HG03565 (cell line): Measurements from ENCODE around the gene MPPED1.

ENCODE experiments used
- ATAC-seq: cut with Tn5 transposase; IDR thresholded peaks from one replicate; pipeline ENCODE4 v1.9.1; 2021; ENCODE audit warnings: mild to moderate bottlenecking, moderate library complexity; ENCODE audit not compliant: unreplicated experiment

MPPED1 gene

GRCh38 chr22:43491177-43491576, 79.4 kb downstream of the MPPED1 start:
- no peak for ATAC-seq

- ATAC-seq: no peak
Measured at GRCh38 chr22:43491737-43492136, 79.9 kb downstream of the MPPED1 start.

GRCh38 chr22:43493297-43493696, 81.5 kb downstream of the MPPED1 start:
- no peak for ATAC-seq

DNA sequence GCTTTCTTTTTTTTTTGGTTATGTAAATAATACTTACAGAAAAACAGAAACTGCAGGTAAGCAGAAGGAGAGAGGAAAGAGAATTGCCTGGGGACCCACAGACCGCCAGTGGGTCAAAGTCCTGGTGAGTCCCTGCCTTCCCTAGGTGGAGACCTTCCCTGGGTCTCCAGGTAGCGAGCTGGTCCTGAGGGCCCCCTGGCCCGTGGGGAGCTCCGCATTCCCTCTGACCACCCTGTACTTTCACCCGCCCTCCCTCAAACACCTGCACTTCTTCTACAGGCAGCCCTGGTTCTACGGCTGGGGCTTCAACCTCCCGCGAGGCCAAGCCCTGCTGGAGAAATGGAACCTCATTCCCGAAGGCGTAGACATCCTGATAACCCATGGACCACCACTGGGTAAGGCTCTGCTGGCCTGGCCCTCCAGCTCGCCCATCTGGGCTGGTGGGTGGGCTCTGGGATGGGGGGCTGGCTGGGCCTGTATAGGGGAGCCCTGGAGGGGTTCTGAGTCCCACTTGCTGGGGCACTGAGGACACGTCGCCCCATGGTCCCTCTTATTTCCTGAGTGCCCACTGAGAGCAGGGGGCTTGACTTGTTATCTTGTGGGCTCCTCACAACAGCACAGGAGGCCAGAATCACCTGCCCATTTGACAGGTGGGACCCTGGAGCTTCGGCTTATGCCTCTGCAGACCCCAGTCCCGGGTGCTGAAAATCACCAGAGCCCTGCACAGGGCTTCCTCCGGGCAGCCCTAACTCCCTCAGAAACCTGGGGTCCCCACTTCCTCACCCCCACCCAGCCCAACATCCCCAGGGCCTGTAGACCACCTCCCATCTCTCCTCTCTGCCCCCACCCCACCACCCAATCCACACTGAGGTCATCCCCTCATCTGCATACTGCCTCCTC, 86.4 kb downstream of the MPPED1 start:
- ATAC-seq: no peak

DNA sequence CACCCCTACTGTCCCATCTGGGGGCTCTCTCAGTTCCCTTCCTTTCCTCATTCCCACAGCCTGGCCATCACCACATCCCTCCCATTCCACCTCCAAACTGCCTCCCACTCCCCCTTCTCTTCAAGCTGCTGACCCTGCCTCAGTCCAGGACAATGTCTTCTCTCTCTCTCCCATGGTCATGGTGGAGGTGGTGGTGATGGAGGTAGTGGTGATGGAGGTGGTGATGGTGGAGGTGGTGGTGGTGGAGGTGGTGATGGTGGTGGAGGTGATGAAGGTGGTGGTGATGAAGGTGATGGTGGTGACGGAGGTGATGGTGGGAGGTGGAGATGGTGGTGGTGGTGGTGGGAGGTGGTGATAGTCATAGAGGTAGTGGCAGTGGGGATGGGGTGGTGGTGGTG, 87.0 kb downstream of the MPPED1 start:
- ATAC-seq: no peak

DNA sequence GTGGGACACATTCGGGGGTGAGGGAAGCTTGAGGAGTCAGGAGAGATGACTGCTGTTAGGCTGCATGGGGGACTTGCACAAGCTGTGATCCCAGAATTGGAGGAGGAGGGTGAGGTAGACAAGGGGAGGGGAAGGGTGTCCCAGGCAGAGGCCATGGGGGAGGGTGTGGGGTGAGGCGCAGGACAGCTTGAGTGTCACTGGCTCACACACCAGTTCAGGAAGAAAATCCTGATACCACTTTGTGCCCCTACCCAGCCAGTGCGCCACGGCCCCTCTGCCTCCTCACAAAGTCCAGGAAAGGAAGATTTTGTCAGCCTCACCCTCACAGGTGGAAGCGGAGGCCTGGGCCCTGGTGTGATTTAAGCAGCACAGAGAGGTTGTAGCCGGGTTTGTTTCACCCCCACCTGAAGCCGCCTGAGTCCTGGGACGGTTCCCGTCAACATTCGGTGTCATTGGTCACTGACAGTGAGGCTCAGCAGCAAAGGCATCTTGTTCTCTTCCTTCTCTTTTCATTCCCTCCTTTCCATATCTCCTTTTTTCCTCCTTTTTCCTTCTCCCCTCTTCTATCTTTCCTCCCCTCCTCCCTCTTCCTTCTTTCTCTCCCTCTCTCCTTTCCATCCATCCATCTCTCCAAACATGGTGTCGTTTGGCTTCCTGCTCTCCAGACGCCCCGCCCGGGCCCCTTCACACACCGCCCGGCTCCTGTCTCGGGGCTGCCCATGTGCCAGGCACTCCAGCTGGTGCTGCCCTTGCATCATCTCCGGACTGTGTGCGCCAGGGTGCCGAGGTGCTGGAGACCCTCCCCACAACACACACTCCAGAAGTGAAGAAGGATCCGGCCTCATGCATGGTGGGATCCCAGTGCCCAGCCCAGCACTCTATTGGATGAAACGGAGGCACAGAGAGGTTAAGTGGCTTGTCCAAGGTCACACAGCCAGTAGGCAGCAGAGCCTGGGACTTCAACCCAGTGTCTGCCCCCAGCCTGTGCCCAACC, 89.3 kb downstream of the MPPED1 start:
- no peak for ATAC-seq

- ATAC-seq: no peak
Measured at GRCh38 chr22:43501878-43502277, 90.1 kb downstream of the MPPED1 start.

DNA sequence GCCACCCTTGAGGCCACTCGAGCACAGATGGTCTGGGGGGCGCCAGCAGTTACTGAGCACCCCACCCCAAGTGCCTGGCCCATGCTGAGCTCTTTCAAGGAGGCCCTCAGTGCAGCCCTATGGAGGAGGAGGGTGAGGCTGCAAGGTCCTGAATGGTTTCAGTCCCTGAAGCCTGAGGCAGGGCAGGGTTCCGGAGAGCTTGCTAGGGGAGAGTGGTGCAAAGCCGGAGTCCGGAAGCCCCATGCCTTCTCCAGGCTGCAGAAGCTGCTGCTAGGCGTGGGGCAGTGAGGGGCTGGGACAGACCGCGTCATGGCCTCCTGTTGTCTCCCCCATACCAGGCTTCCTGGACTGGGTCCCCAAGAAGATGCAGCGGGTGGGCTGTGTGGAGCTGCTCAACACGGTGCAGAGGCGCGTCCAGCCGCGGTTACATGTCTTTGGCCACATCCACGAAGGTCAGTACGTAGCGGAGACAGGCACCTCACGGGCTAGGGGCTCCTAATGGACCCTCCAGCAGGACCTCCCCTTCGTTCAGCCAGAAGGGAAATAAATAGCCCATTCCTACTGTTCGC, 90.6 kb downstream of the MPPED1 start:
- no peak for ATAC-seq

- no peak for ATAC-seq
Measured at GRCh38 chr22:43504068-43504467, 92.3 kb downstream of the MPPED1 start.

DNA sequence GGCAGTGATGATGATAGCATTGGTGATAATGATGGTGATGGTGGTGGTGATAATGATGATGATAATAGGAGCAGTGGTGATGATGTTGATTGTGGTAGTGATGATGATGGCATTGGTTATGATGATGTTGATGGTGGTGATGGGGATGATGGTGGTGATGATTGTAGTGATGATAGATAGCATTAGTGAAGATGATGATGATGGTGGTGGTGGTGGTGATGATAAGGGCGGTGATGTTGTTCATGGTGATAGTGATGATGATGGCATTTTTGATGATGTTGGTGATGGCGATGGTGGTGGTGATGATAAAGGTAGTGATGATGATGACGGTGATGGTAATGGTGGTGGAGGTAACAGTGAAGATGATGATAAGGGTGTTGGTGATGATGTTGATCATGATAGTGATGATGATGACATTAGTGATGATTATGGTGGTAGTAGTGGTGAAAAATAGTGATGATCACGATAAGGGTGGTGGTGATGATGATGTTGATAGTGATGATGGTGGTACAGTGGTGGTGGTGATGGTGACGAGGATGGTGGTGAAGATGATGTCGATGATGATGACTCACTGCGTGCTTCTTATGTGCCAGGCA, 93.0 kb downstream of the MPPED1 start:
- ATAC-seq: no peak

DNA sequence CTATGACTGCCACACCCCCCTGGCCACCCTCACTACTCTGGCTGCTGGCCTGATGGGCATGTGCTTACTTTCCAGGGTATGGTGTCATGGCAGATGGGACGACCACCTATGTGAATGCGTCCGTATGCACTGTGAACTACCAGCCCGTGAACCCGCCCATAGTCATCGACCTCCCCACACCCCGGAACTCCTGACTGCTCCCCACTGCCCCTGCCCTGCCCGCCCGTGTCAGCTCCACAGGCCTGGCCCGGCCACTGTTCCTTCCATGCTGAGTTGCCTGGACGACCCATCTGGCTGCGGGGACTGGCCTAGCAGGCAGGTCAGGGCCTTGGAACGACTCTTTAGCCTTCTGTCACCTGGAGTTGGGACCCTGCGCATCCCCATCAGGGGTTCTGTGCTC, 93.6 kb downstream of the MPPED1 start:
- no peak for ATAC-seq

DNA sequence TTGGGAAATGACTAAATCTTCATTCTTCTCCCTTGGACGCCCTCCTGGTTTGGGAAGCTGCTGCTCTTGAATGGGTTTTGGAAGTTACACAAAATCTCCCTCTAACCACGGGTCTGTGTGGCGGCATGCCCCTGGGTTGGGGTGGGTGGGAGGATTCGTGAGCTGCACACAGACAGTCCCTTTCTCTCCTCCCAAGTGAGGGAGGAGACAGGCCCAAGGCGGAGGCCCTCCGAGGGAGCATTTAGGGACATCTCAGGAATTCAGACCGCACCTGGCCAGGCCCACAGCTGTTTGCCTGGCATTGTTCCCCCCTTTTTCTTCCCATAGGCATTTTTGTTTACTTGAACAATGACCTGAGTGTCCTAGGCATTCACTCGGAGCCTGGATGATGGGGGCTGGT, 94.1 kb downstream of the MPPED1 start:
- ATAC-seq: no peak

DNA sequence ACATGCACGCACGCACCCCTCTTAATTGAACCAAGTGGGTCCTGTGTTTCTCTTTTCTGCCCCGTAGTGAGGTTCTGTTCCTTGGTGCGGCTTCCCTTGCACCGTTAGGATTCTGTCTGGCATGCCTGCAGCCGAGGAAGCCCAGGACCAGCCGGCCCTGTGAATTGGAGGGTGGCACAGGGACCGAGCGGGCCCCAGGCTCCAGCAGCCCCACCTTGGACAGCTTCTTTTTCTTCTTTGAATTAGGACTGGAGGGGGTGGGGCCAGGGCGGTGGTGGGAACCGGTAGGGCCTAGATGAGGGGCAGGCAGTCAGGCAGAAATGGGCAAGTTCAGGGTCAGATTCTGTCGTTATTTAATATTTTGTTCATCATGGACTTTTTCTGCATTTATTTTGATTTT, 94.7 kb downstream of the MPPED1 start:
- ATAC-seq: no peak

DNA sequence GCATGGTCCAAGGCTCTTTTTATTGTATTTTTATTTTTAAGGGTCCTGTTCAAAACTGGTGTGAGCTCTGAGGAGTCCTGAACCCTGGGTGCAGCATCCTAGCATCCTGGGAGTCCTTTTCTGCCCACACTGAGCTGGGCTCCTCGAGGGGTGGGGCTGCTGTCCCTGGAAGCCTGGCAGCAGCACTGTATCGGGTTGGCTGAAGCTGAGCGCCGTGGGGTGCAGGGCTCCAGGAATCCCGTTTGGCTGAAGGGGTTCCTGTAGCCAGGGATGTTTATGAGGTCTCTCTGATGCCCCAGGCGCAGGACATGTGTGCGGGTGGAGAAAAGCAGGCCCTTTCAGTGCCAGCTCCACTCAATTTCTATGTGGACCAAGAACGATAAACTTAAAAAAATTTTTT, 95.4 kb downstream of the MPPED1 start:
- no peak for ATAC-seq

DNA sequence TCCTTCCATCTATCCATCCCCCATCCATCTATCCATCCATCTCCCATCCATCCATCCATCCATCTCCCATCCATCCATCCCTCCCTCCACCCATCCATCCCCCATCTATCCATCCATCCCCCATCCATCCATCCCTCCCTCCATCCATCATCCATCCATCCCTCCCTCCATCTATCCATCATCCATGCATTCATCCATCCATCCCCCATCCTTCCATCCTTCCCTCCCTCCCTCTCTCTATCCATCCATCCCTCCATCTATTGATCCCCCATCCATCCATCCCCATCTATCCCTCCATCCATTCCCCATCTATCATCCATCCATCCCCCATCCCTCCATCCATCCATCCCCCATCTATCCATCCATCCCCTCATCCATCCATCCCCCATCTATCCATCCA, 96.7 kb downstream of the MPPED1 start:
- ATAC-seq: no peak

DNA sequence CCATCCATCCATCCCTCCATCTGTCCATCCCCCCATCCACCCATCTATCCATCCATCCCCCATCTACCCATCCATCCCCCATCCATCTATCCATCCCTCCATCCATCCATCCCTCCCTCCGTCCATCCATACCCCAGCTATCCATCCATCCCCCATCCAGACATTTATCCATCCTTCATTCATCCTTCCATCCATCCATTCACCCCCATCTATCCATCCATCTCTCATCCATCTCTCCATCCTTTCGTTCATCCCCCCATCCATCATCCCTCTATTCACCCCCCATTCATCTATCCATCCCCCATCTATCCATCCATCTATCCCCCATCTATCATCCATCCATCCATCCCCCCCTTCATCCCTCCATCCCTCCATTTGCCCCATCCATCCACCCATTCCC, 97.5 kb downstream of the MPPED1 start:
- ATAC-seq: no peak

GRCh38 chr22:43510281-43511070, 98.7 kb downstream of the MPPED1 start:
- no peak for ATAC-seq

DNA sequence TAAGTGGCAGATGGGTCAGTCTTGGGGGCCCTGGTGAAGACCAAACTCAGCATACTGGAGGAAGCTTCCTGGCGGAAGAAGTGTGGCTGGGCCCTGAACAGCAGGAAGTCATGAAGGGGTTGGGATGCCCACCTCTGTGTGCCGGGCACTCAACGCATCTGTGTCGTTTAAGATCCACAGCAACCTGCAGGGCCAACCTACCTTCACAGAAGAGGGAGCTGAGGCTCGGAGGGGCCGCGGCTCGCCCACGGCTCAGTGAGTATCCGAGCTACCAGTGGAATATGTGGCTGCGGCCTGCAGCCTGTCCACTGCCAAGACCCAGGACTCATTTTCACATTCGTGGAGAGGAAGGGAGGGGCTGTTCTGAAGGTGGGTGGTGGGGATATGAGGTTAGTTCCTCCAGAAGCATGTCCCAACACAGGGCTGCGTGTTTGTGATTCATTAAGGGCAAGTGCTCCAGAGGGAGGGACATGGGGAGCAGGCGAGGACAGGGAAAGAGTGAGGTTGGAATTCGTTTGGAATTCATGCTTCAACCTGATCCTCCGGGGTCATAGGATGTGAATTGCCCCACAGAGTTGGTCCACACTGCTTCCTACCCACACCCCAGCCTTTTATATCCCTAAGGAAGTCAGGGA, 99.6 kb downstream of the MPPED1 start:
- no peak for ATAC-seq

GRCh38 chr22:43512279-43512678, 100.5 kb downstream of the MPPED1 start:
- no peak for ATAC-seq
